DOHH2 (cell line): Measurements from ENCODE around the gene NLRP8.

ENCODE experiments used
- EZH2phosphoT487 ChIP-seq: fragments of 200-600 bp; sonication (generic); IDR thresholded peaks from 2 replicates; pipeline ENCODE4 v1.6.1; 2017; ENCODE audit warnings: borderline replicate concordance, mild to moderate bottlenecking, antibody characterized with exemption, low read length, moderate library complexity, mixed read lengths
- TF ChIP-seq, protein P1 (sequence below): fragments of 200-600 bp; sonication (generic); IDR thresholded peaks from one replicate; pipeline ENCODE4 v1.5.1; 2014; ENCODE audit warnings: antibody characterized with exemption, mild to moderate bottlenecking, low read depth, low read length; ENCODE audit not compliant: poor library complexity, severe bottlenecking

DNA sequence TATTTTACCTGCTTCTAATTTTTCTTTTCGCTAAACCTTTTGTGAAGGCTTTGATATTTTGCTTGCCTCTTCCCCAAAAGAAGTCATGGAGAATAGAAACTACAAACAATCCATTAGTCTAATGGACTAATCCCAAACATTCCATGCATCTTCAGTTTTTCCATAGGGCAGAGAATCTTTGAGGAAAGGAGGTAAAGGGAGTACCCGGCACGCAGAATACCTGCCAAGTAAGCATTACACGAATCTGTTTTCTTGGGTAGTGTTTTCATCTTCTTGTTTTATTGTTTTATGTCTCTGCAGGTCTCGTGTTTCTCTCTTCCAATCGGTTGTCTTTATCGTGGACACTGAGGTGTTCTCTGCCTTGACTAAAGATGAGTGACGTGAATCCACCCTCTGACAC, at the start of gene NLRP8:
- TF ChIP-seq, protein P1, sequence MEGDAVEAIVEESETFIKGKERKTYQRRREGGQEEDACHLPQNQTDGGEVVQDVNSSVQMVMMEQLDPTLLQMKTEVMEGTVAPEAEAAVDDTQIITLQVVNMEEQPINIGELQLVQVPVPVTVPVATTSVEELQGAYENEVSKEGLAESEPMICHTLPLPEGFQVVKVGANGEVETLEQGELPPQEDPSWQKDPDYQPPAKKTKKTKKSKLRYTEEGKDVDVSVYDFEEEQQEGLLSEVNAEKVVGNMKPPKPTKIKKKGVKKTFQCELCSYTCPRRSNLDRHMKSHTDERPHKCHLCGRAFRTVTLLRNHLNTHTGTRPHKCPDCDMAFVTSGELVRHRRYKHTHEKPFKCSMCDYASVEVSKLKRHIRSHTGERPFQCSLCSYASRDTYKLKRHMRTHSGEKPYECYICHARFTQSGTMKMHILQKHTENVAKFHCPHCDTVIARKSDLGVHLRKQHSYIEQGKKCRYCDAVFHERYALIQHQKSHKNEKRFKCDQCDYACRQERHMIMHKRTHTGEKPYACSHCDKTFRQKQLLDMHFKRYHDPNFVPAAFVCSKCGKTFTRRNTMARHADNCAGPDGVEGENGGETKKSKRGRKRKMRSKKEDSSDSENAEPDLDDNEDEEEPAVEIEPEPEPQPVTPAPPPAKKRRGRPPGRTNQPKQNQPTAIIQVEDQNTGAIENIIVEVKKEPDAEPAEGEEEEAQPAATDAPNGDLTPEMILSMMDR = no peak
- TF ChIP-seq EZH2phosphoT487 = no peak
